Thoracic aorta (tissue), 2 donors: Measurements from ENCODE around the gene MEGF11. TPM values are rescaled to one million over a fixed set of nuclear protein-coding genes. Genes with fewer than 3 reads are reported as not detected.

Experiments used
- ATAC-seq: fragments of 150-250 bp; one replicate; pipeline ENCODE4 v1.8.0; 2017; ENCODE audit warnings: low read depth; ENCODE audit not compliant: insufficient number of reproducible peaks, low FRiP score
- DNase-seq: peaks from one replicate; pipeline ENCODE4 v3.0.0-alpha.2; 2020; ENCODE audit warnings: low spot score
- H3K27ac ChIP-seq, 2 donors: fragments of 200-600 bp; sonication (generic); 1 replicate in 1 of 2; 2 replicates in 1 of 2; pipeline ENCODE4 v1.5.1; 2016; ENCODE audit warnings: mild to moderate bottlenecking in 2 of 2, moderate library complexity in 2 of 2
- H3K27me3 ChIP-seq: fragments of 200-600 bp; sonication (generic); replicated peaks from 2 replicates; pipeline ENCODE4 v1.6.0; 2016; ENCODE audit warnings: mild to moderate bottlenecking; ENCODE audit not compliant: insufficient read depth
- H3K36me3 ChIP-seq: fragments of 200-600 bp; sonication (generic); one replicate; pipeline ENCODE4 v1.5.1; 2016
- H3K4me1 ChIP-seq, 2 donors: fragments of 200-600 bp; sonication (generic); 1 replicate in 1 of 2; 2 replicates in 1 of 2; pipeline versions ENCODE4 v1.5.1 to v1.6.0; 2016; ENCODE audit warnings: low read depth in 2 of 2, mild to moderate bottlenecking in 1 of 2; ENCODE audit not compliant: control insufficient read depth in 1 of 2
- H3K4me3 ChIP-seq: fragments of 200-600 bp; sonication (generic); 2 replicates; pipeline ENCODE4 v1.5.1; 2016; ENCODE audit warnings: mild to moderate bottlenecking
- H3K9me3 ChIP-seq: fragments of 200-600 bp; sonication (generic); 2 replicates; pipeline ENCODE4 v1.5.1; 2016
- total RNA-seq, 2 donors: library from RNA; depleted of rRNA; stranded (reverse); fragments of >200 nt; gene quantifications; one replicate each; pipeline versions ENCODE4 v1.1.0 to v1.2.3, GENCODE V29; 2016
- TF ChIP-seq, protein P1 (sequence below): fragments of 200-600 bp; sonication (generic); IDR thresholded peaks from one replicate; pipeline ENCODE4 v1.5.1; 2019; ENCODE audit warnings: antibody characterized with exemption

Gene MEGF11
- total RNA-seq, 2 donors from 2014 or later, result not detected

DNA sequence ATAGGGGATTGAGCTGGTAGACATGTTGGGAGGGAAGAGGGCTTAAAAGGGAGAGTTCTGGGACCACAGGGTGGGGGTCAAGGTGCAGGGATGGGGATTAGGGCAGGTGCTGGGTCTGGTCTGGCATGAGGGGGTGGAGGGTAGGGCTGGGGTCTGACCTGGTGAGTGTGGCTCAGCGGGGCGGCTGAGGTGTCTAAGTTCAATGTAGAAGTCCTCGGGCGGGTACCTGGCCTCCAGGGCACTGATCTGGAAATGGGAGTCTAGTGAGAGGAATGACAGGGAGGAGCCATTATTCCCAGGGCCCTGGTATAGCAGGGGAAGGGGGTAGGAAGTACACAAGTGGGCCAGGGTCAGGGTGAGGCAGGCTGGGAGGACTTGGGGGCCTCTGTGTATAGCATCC lies 344.7 kb downstream of the MEGF11 start:
- Histone ChIP-seq H3K27me3 (no peaks in the 10 kb centered on the region), H3K36me3 (peaks cover 6% of the 10 kb centered on the region), H3K27ac (no peak overlapping the region), H3K4me1 (no peaks in the 10 kb centered on the region), H3K4me3 (no peak overlapping the region), H3K9me3 (no peaks in the 10 kb centered on the region)
- no peak for ATAC-seq
- TF ChIP-seq, protein P1, sequence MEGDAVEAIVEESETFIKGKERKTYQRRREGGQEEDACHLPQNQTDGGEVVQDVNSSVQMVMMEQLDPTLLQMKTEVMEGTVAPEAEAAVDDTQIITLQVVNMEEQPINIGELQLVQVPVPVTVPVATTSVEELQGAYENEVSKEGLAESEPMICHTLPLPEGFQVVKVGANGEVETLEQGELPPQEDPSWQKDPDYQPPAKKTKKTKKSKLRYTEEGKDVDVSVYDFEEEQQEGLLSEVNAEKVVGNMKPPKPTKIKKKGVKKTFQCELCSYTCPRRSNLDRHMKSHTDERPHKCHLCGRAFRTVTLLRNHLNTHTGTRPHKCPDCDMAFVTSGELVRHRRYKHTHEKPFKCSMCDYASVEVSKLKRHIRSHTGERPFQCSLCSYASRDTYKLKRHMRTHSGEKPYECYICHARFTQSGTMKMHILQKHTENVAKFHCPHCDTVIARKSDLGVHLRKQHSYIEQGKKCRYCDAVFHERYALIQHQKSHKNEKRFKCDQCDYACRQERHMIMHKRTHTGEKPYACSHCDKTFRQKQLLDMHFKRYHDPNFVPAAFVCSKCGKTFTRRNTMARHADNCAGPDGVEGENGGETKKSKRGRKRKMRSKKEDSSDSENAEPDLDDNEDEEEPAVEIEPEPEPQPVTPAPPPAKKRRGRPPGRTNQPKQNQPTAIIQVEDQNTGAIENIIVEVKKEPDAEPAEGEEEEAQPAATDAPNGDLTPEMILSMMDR, result no peak
- DNase-seq, result no peak

DNA sequence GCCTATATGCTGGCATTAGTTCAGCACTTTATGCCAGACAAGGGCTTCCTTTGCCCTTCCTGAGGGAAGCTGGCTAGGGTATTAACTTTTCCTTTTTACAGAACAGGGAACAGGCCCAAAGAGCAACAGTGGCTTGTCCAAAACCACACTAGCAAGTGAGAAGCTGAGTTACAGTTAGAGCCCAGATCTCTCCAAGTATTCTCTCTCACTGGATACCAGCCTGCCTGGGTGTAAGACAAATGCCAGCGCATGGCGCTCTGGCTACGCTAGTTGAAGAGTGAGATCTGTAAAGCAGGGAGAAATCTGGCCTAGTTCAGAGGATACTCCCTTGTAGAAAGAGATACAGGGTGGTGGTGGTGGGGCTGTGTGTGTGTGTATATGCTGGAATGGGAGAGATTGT lies 345.9 kb downstream of the MEGF11 start:
- H3K36me3 ChIP-seq, result peaks cover 6% of the 10 kb centered on the region
- TF ChIP-seq, protein P1, result no peak
- no peak for ATAC-seq
- H3K27ac ChIP-seq, result no peak overlapping the region
- no peak for DNase-seq
- no peak overlapping the region for H3K4me3 ChIP-seq
- no peaks in the 10 kb centered on the region for H3K27me3 ChIP-seq
- H3K9me3 ChIP-seq, result no peaks in the 10 kb centered on the region
- H3K4me1 ChIP-seq, result no peaks in the 10 kb centered on the region

DNA sequence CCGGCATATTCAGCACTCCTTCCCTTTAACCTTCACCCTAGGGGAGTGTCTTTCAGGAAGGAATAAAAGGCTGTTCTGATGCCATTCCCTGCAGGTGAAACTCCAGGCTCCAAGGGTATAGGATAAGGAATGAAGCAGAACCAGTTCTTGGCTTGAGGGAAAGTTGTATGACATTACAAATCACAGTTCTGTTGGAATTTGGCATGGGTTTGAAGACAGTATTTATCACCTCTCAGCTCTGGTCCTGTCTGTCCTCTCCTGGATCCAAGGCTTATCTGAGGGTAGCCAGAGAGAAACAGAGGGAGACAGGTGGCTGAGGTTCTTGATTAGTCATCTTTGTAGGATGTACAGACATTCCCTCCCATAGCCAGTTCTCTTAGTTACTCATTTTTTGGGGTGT lies 347.2 kb downstream of the MEGF11 start:
- no peaks in the 10 kb centered on the region for H3K9me3 ChIP-seq
- no peaks in the 10 kb centered on the region for H3K27me3 ChIP-seq
- TF ChIP-seq, protein P1, result no peak
- peaks cover 6% of the 10 kb centered on the region for H3K36me3 ChIP-seq
- DNase-seq (no peak), ATAC-seq (no peak)
- H3K4me3 ChIP-seq, result no peak overlapping the region
- H3K4me1 ChIP-seq, result no peaks in the 10 kb centered on the region
- no peak overlapping the region for H3K27ac ChIP-seq

DNA sequence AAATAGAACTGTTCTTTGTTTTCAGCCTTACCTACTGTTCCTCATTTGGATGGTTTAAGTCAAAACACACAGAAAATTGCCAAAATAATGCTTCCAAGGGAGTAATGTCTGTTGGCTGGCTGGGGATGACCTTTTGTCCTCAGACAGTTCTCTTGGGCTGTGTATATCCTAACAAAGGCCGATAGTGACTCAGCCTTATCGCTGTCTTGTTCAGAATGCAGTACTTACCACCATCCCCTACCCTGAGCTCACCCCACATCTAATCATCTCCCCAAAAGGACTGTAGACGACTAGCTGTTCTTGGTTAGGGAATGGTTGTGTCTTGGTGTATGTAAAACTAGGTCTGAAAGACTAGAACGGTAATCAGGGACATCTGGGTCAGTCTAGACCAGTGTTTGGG lies 349.2 kb downstream of the MEGF11 start:
- H3K4me1 ChIP-seq, result no peaks in the 10 kb centered on the region
- TF ChIP-seq, protein P1, result no peak
- no peak for ATAC-seq
- no peak overlapping the region for H3K27ac ChIP-seq
- H3K9me3 ChIP-seq, result no peaks in the 10 kb centered on the region
- H3K4me3 ChIP-seq, result no peak overlapping the region
- H3K36me3 ChIP-seq, result peaks cover 9% of the 10 kb centered on the region
- no peaks in the 10 kb centered on the region for H3K27me3 ChIP-seq
- DNase-seq, result no peak

DNA sequence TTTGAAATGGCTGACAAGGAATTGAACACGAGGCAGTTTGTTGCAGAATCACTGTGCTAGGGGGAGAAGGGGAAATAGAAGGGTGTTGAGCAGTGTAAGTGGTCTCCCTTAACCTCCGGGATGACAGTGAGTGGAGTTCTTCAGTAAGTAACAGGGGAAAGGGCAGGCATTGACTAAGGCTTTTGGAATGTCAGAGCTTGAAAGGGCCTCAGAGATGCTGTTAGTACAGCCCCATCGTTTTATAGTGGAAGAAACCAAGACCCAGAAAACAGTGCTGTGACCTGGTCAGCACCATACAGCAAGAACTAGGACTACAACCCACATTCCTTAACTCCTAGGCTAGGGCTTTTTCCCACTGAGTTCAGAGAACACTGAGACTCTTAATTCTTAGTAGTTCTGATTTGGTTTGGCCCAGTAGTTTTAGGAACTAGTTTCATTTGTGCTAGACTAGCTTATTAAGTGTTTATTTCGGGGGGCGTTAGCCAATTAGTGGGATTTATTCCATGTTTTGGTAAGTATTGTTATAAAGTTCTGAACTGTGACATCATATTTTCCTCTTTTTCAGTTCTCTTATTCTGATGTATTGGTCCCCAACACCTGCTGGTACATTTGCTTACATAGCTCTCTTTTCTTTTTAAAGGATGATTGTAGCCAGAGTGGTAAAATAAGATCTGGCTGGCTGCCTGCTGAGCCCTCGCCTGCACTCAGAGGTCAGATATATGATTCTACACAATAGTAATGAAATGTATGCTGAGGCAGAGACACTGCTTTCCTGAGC lies 350.1 kb downstream of the MEGF11 start:
- no peaks in the 10 kb centered on the region for H3K9me3 ChIP-seq
- DNase-seq (no peak), ATAC-seq (no peak)
- H3K27me3 ChIP-seq, result no peaks in the 10 kb centered on the region
- no peak overlapping the region for H3K27ac ChIP-seq
- H3K4me3 ChIP-seq, result no peak overlapping the region
- H3K36me3 ChIP-seq, result peaks cover 11% of the 10 kb centered on the region
- H3K4me1 ChIP-seq, result no peaks in the 10 kb centered on the region
- TF ChIP-seq, protein P1, result no peak
